ENCODE data around the gene GDF10. TPM values are rescaled to one million over a fixed set of nuclear protein-coding genes. Genes with fewer than 3 reads are reported as not detected.

GDF10 gene
- total and polyA plus RNA-seq, 10 donors = 0.02 to 0.35 (median 0.20) TPM; not detected in 3

DNA sequence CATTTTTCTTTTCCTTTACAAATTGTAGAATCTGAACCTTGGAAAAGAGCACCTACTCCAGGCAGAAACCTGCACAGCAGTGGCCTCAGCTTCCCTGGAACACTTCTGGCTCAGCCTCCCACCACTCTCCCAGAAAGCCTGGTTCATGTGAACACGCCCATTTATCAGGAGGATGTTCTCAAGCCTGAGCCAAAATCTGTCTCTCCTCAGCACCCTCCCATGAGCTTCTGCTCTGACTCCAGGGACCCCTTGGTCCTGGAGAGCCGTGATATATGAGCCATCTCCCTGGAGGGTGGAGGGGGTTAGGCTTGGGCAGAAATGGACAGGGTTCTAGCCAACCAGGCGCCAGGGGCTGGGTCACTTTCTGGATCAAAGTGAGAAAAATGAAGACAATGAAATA lies 32.4 kb downstream of the GDF10 start:
- Histone ChIP-seq H3K27ac (no peak overlapping the region), H3K4me3 (no peak overlapping the region), H3K4me1 (peaks cover 0 to 6% (median 0%) of the 10 kb centered on the region in 6 donors), H3K36me3 (no peaks in the 10 kb centered on the region), H3K27me3 (replicated peaks in 1 of 7) (peaks cover 0 to 22% (median 0%) of the 10 kb centered on the region in 7 donors), H3K9me3 (no peaks in the 10 kb centered on the region)
- intact Hi-C loops (cut with DNase I; ENCODE audit: low total_unique reads) = no loop called here
- TF ChIP-seq POLR2AphosphoS5 (IDR thresholded peaks at IDR 0.05) = no peak
- TF ChIP-seq, protein P1, sequence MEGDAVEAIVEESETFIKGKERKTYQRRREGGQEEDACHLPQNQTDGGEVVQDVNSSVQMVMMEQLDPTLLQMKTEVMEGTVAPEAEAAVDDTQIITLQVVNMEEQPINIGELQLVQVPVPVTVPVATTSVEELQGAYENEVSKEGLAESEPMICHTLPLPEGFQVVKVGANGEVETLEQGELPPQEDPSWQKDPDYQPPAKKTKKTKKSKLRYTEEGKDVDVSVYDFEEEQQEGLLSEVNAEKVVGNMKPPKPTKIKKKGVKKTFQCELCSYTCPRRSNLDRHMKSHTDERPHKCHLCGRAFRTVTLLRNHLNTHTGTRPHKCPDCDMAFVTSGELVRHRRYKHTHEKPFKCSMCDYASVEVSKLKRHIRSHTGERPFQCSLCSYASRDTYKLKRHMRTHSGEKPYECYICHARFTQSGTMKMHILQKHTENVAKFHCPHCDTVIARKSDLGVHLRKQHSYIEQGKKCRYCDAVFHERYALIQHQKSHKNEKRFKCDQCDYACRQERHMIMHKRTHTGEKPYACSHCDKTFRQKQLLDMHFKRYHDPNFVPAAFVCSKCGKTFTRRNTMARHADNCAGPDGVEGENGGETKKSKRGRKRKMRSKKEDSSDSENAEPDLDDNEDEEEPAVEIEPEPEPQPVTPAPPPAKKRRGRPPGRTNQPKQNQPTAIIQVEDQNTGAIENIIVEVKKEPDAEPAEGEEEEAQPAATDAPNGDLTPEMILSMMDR (IDR thresholded peaks at IDR 0.05 in 8 of 11, conservative IDR thresholded peaks at IDR 0.05 in 3 of 11) = no peak
- no peak for TF ChIP-seq POLR2A (IDR thresholded peaks at IDR 0.05)
- no peak for DNase-seq
- WGBS, 5 donors = 74 to 92% (median 88%) methylated on average over 3 of the region's 3 CpGs

DNA sequence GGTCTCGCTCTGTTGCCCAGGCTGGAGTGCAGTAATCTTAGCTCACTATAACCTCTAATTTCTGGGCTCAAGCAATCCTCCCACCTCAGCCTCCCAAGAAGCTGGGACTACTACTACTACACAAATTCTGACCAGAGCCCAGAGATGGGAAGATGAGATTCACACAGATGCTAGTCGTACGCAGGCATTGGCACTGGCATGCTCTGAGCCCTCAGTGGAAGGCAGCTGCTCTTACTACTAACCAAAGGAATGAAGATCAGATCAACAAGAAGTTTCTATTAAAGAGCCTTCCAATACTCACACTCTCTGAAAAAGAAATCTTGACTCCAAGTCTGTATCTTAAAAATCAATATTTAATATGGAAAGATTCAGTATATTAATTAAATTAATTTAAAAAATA lies 32.9 kb downstream of the GDF10 start:
- Histone ChIP-seq H3K4me1 (peaks cover 0 to 6% (median 0%) of the 10 kb centered on the region in 6 donors), H3K36me3 (no peaks in the 10 kb centered on the region), H3K27me3 (replicated peaks in 1 of 7) (peaks cover 0 to 22% (median 0%) of the 10 kb centered on the region in 7 donors), H3K4me3 (no peak overlapping the region), H3K9me3 (no peaks in the 10 kb centered on the region), H3K27ac (no peak overlapping the region)
- TF ChIP-seq POLR2AphosphoS5 (IDR thresholded peaks at IDR 0.05) = no peak
- no peak for TF ChIP-seq POLR2A (IDR thresholded peaks at IDR 0.05)
- TF ChIP-seq, protein P1 (IDR thresholded peaks at IDR 0.05 in 8 of 11, conservative IDR thresholded peaks at IDR 0.05 in 3 of 11) = no peak
- intact Hi-C loops (cut with DNase I; ENCODE audit: low total_unique reads) = no loop called here
- 87 to 96% (median 92%) methylated on average over 3 of the region's 3 CpGs for WGBS, 5 donors
- no peak for DNase-seq

DNA sequence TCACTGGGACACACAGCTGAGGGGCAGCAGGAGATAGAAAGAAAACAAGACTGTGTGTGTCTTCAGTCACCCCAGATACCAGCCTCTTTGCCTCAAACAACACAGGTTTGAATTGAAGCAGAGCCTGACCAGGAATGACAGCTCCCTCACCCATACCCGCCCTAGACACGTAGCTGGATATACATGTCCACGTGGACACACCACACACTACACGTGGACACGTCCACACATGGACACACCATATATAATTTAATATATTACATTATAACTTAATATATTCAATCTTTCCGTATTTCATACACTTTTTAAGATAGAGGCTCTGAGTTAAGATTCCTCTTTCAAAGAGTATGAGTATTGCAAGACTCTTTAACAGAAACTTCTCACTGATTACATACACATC lies 33.5 kb downstream of the GDF10 start:
- TF ChIP-seq POLR2AphosphoS5 (IDR thresholded peaks at IDR 0.05) (no peak), POLR2A (IDR thresholded peaks at IDR 0.05) (no peak)
- Histone ChIP-seq H3K9me3 (no peaks in the 10 kb centered on the region), H3K36me3 (no peaks in the 10 kb centered on the region), H3K27me3 (replicated peaks in 1 of 7) (peaks cover 0 to 22% (median 0%) of the 10 kb centered on the region in 7 donors), H3K27ac (no peak overlapping the region), H3K4me3 (no peak overlapping the region), H3K4me1 (peaks cover 0 to 6% (median 0%) of the 10 kb centered on the region in 6 donors)
- intact Hi-C loops (cut with DNase I; ENCODE audit: low total_unique reads) = no loop called here
- 82 to 93% (median 89%) methylated on average over 6 of the region's 6 CpGs for WGBS, 5 donors
- DNase-seq = no peak

DNA sequence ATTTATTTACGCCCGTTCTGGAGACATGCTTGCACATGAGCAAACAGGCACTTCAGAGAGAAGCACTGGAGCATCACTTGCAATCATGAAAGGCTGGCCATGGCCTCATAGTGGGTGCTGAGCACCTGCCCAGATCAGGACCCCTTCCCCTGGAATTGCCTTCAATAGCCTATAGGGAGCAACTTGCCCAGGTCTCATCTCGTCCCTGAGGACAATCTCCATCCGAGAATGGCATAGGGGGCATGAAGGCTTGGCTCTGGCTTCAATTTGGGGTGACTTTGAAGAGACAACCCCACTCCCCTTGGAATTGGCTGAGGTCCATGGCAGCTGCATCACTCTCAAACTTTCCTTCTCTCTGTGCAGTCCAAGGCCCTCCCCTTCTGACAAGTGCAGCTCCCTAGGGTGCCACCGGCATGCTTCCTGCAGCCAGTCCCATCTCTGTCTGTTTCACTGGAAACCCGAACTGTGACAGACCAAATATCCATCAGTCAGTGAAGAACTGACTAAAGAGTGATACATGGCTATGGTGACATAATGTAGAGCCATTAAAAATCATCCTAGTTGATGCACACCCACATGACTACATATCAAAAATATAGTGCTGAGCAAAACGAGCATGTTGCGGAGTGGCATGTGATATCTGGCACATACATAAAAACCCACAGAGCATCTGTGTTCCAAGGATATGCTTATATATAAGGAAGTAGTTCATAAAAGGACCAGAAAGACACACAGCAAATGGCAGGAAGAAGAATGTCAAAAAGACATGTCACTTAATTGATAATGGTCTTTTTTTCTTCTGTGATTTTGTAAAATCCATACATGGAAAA lies 34.7 kb downstream of the GDF10 start:
- 78 to 89% (median 86%) methylated on average over 8 of the region's 8 CpGs for WGBS, 5 donors
- Histone ChIP-seq H3K27ac (no peak overlapping the region), H3K27me3 (replicated peaks in 1 of 7) (peaks cover 0 to 27% (median 0%) of the 10 kb centered on the region in 7 donors), H3K4me1 (peaks cover 0 to 6% (median 0%) of the 10 kb centered on the region in 6 donors), H3K9me3 (no peaks in the 10 kb centered on the region), H3K36me3 (no peaks in the 10 kb centered on the region), H3K4me3 (no peak overlapping the region)
- intact Hi-C loops (cut with DNase I; ENCODE audit: low total_unique reads) = no loop called here
- peak; percentile 57 for DNase-seq
- TF ChIP-seq POLR2AphosphoS5 (IDR thresholded peaks at IDR 0.05) = no peak
- TF ChIP-seq, protein P1 (IDR thresholded peaks at IDR 0.05 in 8 of 11, conservative IDR thresholded peaks at IDR 0.05 in 3 of 11) = no peak
- no peak for TF ChIP-seq POLR2A (IDR thresholded peaks at IDR 0.05)
